AG08395 (cell line): ENCODE measurements around the gene MAGEF1.
A peak's percentile ranks its signal among the peaks of the same experiment; 100 is the strongest.

ENCODE experiments used
- DNase-seq: peaks from one replicate; pipeline ENCODE4 v3.0.0; 2012; ENCODE audit warnings: mixed read lengths, low spot score

Gene MAGEF1

DNA sequence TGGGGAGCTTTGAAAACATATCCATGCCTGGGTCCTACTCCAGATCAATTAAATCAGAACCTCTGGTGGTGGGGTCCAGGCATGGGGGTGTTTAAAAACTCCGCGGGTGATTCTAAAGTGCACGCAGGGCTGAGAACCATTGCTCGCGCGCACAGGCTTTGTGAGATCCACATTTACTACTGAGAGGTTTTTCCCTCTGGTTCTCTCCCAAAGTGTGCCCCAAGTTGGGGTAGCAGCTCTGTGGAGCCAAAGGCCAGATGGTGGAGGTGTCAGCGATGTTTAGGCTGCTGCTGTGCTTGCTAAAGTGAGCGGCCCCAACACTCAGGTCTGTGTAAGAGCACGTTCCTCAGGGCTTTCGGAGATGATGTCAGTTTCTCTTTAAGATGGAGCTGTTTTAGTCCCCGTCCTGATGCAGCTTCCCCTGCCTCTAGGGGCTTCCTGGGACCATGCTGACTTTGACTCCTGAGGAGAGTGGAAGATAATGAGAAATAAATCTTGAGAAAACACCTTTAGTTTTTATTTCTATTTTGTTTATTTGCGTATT is 13.4 kb upstream of the MAGEF1 start:
- DNase-seq: no peak

DNA sequence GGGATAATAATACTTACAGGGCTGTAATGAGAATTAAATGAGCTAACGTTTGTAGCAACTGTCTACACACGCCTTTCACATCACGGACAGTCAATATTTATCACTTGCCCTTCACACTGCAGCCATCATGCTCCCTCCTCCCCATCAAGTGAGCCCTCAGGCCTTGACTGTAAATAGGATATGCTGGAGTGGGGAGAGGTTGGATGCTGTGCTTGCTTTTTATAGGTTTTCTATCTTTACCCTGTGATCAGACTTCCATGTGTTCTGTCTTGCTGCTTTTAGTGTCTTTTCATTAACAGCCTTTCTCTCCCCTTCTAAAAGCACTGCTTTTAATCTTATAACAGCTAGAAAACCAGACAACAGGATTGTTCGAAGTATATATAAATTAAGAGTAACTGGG is 12.8 kb upstream of the MAGEF1 start:
- DNase-seq: no peak

DNA sequence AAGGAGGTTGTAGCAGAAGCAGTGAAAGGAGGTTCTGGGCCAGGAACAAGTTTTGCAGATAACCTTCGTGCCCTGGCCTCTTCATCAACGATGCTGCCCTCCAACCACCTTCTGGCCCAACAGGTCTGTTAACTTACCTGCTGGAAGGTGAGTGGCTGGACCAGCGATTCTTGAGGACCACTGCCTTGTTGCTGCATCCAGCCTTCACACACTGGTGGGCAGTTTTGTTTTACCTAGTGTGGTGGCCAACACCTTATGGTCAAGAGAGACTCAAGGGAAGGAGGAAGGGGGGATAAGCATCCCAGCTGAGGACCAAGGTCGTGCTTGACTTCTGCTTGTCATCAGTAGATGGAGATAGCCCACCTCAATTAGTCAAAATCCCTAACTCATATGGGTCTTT is 7.8 kb upstream of the MAGEF1 start:
- DNase-seq: no peak

DNA sequence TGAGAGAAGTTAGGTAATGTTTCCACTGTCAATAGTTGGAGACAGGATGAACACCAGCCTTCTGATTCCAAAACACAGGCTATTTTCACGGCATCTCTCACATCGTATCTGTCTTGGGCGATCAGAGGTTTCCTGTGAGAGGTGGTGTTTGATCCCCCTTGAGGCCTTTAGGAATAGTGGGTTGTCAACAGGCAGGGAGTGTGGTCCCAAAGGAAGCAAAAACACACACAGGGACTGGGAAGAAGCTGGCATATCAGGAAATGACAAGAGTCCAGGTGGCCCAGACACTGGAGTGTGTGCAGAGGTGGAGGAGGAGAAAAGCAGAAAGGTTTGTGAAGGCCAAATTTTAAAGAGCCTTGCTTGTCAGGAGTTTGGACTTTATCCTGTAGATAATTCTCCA is 6.6 kb upstream of the MAGEF1 start:
- DNase-seq: no peak

DNA sequence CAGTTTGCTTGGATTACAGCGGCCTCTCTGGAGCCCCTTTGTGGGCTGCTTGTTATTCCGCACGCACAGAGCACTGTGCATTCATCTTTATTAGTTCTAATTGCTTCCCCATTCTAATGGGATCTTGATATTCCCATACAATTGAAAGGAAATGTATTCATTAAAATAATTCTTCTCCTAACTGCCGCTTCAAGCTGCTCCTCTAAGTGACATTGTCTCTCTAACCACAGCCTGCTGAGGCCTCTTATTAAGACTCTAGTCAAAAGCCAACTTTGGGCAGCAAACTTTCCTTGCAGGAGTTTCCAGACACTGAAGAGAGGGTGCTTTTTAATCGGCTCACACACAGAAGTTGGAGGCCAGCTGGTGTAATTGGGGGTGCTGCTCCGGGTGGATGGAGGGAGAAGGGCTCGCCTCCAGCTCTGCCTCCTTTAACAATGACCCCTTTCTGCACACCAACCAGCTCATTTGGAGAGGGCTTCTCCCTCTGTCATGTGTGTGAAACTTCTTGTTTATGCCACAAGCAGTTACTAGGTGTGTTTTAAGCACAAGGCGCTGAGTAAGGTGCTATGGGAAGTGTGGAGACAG is 5.6 kb upstream of the MAGEF1 start:
- no peak for DNase-seq

GRCh38 chr3:184716622-184717398 is 4.9 kb upstream of the MAGEF1 start:
- DNase-seq: peak; percentile 82

GRCh38 chr3:184715943-184716621 is 4.2 kb upstream of the MAGEF1 start:
- peak; percentile 47 for DNase-seq

- no peak for DNase-seq
Measured at GRCh38 chr3:184713521-184713920, 1.7 kb upstream of the MAGEF1 start.

GRCh38 chr3:184713040-184713355 is 1.1 kb upstream of the MAGEF1 start:
- DNase-seq: no peak

DNA sequence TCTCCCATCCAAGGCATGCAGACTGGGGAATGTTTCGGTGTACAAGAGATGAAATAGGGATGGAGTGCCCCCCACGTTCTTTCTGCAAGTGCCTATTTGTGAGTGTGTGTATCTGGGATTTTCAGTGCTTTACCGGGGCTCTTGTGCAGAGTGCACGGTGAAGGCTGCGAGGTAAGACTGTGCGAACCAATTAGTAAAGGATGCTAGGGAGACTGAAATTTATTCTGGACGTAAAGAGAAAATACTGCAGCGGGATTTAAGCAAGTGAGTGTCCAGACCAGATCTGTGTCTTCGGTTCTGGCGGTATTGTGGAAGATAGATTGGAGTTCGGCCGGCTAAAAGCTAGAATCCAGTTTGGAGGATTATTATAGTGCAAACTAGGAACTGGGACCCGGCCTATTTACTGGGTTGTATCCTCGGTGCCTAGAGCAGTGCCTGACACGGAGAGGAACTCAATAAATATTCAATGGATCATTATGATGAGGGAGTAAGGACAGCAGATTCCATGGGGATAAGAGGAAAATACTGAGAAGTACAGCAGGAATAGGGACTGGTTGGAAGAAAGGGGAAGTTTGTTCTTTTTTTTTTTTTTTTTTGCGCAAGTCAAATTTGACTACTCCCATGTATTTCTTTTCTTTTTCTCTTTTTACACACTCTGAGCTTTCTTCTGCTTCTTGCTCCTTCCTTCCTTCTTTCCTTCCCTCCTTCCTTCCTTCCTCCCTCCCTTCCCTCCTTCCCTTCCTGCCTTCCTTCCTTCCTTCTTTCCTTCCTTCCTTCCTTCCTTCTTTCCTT is 580 bp upstream of the MAGEF1 start:
- DNase-seq: no peak

DNA sequence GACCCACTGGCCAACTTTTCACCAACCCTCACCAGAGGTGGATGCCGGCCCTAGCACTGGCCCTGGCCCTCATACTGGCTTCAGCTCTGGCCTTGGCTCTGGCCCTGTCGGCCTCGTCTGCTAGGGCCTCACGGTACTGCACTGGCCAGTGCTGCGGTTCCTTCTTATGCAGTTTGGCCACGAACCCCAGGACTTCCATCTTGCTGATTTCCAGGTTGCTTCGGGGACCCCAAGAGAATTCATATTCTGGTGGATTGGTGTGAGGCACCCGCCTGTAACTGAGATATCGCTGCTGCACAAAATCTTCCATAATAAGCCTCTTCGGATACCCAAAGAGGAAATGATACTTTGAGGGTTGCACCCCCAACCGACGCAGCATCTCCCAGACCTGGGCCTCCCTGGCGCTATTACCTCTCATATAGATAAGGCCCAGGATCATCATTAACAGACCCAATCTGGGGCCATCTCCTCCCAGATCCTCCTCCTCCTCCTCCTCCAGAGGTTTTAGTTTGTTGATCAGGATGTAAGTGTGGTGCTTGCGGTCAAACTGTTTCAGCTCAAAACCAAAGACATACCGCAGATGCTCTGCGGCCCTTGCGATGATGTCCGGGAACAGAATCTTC is 883 bp downstream of the MAGEF1 start:
- DNase-seq: no peak

DNA sequence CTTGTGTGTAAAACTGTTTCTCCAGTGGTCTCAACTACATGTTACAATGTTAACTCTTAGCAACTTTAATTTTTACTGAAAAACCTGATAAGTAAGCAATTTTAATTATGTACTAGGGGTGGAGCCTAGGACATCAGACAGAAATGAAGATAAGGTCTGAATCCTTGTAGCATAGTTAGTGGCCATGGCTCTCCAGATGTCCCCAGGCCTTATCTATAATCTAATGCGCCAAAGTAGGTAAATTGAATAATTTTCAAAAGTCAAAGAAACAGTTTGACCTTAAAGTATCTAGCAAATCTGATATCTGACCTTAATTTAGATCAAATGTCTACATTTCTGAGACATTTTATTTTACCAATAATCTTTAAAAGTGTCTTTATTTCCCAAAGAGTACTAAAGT is 8.2 kb downstream of the MAGEF1 start:
- DNase-seq: no peak

DNA sequence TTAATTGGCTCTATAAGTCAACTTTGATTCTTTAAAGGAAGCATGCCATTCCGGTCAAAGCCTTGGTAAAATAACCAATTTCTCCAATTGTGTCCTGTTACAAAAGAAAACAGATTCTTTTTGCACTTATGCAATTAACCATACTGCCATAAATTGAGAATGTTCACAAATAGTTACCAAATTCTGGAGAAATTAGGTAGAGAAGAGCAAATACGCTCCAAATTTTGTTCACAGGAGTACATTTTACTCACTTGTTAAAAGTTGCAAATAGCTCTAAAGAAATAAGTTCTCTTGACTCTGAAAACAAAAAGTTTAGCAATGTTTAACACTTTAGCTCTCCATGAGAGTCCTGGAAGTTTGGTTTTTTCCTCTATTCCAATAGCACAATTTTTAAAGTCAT is 11.1 kb downstream of the MAGEF1 start:
- DNase-seq: no peak

DNA sequence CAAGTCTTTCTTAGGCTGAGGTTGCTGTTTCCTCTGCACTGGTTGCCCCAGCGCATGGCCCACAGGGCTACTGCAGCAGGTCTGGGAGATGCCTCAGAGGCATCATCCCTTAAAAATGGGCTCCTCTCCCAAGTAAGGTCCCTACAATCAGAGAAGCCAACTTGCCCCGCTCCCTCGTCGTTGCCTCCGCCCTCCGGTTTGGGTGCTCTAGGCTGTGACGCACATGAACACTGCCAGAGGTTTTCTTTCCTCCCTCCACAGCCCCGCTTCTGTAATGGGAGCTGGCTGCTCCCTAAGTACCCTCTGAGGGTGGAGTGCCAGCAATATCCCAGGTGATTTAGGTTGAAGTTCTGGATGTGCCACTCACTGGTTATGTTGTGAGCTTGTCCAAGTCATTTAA is 14.0 kb downstream of the MAGEF1 start:
- no peak for DNase-seq

- no peak for DNase-seq
Measured at GRCh38 chr3:184696697-184697096, 15.2 kb downstream of the MAGEF1 start.

- no peak for DNase-seq
Measured at GRCh38 chr3:184694716-184695115, 17.1 kb downstream of the MAGEF1 start.

DNA sequence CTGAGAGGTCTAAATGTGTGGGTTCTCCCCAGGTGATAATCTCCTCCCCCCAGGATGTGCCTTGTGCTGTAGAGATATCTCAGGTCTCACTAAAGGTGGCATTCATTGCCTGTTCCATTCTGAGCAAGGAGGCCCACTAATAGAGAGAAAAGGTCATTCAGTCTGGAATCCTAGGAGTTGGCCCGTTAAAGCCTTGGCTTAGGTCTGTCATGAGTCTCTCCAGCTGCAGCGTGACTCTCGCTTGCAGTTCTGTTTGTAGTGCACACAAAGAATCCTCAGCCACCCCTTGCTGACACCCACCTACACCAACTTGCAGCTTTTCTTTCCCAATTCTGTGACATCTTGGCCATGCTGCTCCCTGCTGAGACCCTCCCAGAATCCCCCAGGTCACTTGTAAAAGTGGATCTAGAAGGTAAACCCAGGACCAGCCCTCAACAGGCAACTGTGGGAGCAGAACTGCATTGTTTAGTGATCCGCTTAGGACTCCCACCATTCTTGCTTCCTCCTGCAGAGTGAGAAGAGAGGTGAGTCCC is 17.7 kb downstream of the MAGEF1 start:
- no peak for DNase-seq

- DNase-seq: no peak
Measured at GRCh38 chr3:184693011-184693975, 18.6 kb downstream of the MAGEF1 start.

GRCh38 chr3:184691397-184692231 is 20.2 kb downstream of the MAGEF1 start:
- peak; percentile 56 for DNase-seq
